HepG2 (cell line): ENCODE results near the gene UBP1. TPM values are rescaled to one million over a fixed set of nuclear protein-coding genes. Genes with fewer than 3 reads are reported as not detected.

Source experiments
- ASH2L ChIP-seq: fragments of 300-600, 200-600 bp; sonication (generic); IDR thresholded peaks from 2 replicates; pipeline ENCODE4 v1.7.0; 2017; ENCODE audit warnings: low read depth, mild to moderate bottlenecking, moderate library complexity, mixed read lengths, low read length; ENCODE audit not compliant: insufficient read length
- ERF ChIP-seq: IDR thresholded peaks from 2 replicates; pipeline ENCODE4 v1.6.1; 2018; ENCODE audit warnings: missing biosample characterization, missing genetic modification reagents
- GATAD1 ChIP-seq: IDR thresholded peaks from 2 replicates; pipeline ENCODE4 v1.6.1; 2016; ENCODE audit warnings: missing genetic modification reagents, missing compliant biosample characterization
- PHF5A ChIP-seq: IDR thresholded peaks from one replicate; pipeline ENCODE4 v1.6.1; 2018; ENCODE audit warnings: low read depth, missing genetic modification reagents; ENCODE audit not compliant: unreplicated experiment
- SRSF9 ChIP-seq: fragments of 200-400 bp; formaldehyde crosslinking; IDR thresholded peaks from 2 replicates; pipeline ENCODE4 v1.6.1; 2018; ENCODE audit warnings: borderline replicate concordance, mild to moderate bottlenecking, low read depth, low read length; ENCODE audit not compliant: insufficient read depth, poor library complexity, severe bottlenecking
- THYN1 ChIP-seq: sonication (generic); formaldehyde crosslinking; IDR thresholded peaks from 2 replicates; pipeline ENCODE4 v1.8.1; 2023; ENCODE audit warnings: low read depth, mild to moderate bottlenecking, moderate library complexity, missing genetic modification reagents, borderline replicate concordance
- ZFP1 ChIP-seq: IDR thresholded peaks from 2 replicates; pipeline ENCODE4 v1.6.1; 2016
- ZNF180 ChIP-seq: sonication (generic); formaldehyde crosslinking; IDR thresholded peaks from 2 replicates; pipeline ENCODE4 v1.4.0; 2020; ENCODE audit warnings: low read depth, missing genetic modification reagents, borderline replicate concordance
- ZNF234 ChIP-seq: sonication (generic); formaldehyde crosslinking; conservative IDR thresholded peaks from 2 replicates; pipeline ENCODE4 v1.5.1; 2020; ENCODE audit warnings: mild to moderate bottlenecking, missing genetic modification reagents
- ZNF331 ChIP-seq: sonication (generic); formaldehyde crosslinking; IDR thresholded peaks from 2 replicates; pipeline ENCODE4 v1.4.0; 2020; ENCODE audit warnings: missing genetic modification reagents
- ZNF510 ChIP-seq: sonication (generic); formaldehyde crosslinking; IDR thresholded peaks from 2 replicates; pipeline ENCODE4 v1.4.0; 2020; ENCODE audit warnings: low read depth, mild to moderate bottlenecking, missing genetic modification reagents
- polyA plus RNA-seq, 8 experiments: library from polyadenylated mRNA; depleted of rRNA in 3 of 8; stranded (reverse) in 7 of 8; unstranded in 1 of 8; fragments of >200 nt; fragmentation: Illumina TruSeq in 4 of 8; extraction: Trizol in 4 of 8; gene quantifications; 2 replicates each; pipeline versions ENCODE4 v1.2.1 to v1.2.3, GENCODE V29; 2011 to 2016; ENCODE audit warnings: low read depth in 4 of 8, missing spikeins in 1 of 8, mixed read lengths in 1 of 8; ENCODE audit not compliant: insufficient read depth in 1 of 8
- total RNA-seq, 5 experiments: library from RNA; depleted of rRNA; stranded (reverse); fragments of >200 nt; fragmentation: Illumina TruSeq; extraction: Trizol; gene quantifications; 2 replicates each; pipeline ENCODE4 v1.2.3, GENCODE V29; 2016; ENCODE audit warnings: low read depth in 1 of 5
- TF ChIP-seq, protein P1 (sequence below): sonication (generic); formaldehyde crosslinking; IDR thresholded peaks from 2 replicates; pipeline ENCODE4 v1.4.0; 2020; ENCODE audit warnings: missing genetic modification reagents, borderline replicate concordance
- TF ChIP-seq, protein P2 (sequence below): sonication (generic); formaldehyde crosslinking; IDR thresholded peaks from 2 replicates; pipeline ENCODE4 v1.4.0; 2020; ENCODE audit warnings: missing genetic modification reagents
- TF ChIP-seq, protein P3 (sequence below): sonication (generic); formaldehyde crosslinking; IDR thresholded peaks from 2 replicates; pipeline ENCODE4 v1.9.0; 2021; ENCODE audit warnings: missing genetic modification reagents, borderline replicate concordance
- TF ChIP-seq, protein P4 (sequence below): sonication (generic); formaldehyde crosslinking; IDR thresholded peaks from 2 replicates; pipeline ENCODE4 v1.5.1; 2020; ENCODE audit warnings: missing genetic modification reagents, mild to moderate bottlenecking, borderline replicate concordance

The UBP1 gene
- total and polyA plus RNA-seq, 2 of the 13 experiments (the other 11 are each of a cell fraction or from before 2014, with no cell fraction given) = 48.3 to 79.9 TPM

DNA sequence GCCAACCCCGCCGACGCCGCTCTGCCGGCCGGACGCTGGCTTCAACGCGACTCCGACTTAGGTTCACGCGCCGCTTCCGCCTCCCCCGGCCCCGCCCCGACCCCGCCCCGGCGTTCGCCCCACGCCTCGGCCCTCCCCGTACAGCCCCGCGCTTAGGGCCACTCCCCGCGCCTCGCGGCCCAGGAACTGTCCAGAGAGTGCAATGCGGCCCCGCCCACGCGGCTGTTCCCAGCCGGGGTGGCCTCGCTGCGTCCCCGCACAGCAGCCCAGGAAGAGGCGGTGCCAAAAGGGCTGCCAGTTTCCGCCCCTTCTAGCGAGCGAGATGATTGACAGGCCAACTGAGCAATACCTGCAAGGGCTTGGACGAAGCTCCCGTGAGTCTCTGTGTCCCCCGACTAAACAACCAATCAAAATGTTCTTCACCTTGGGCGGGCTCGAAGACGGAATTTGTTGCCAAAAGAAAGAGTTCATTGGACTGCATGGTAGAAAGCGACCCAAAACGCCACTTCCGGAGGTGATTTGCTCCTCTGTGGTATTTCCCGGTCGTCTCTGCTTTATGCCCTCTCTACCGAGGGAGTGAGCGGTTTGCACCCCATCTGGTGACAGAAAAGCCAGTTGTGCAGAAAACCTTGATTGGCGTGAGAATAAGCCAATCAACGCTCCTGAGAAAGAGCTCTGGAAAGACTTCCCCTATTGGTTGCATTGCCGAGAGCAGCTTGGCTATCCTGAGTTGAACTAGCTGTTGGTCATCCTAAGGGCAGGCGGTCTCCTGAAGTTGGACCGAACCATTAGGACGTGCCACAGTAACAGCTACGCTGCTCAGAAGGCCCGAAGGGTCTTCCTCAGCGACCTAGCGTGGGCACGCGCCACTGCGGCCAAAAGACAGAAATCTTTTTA is at the start of gene UBP1 (continued):
- TF ChIP-seq THYN1 (no peak), PHF5A (no peak), SRSF9 (no peak), GATAD1 (CRISPR knock-in tag) (peak; percentile 79), ZNF331 (CRISPR knock-in tag) (peak; percentile 51; the same call in 1 of the 2 replicates), ASH2L (peak; percentile 88), ZFP1 (no peak), ZNF234 (no peak), ZNF180 (no peak), ERF (CRISPR knock-in tag) (no peak; the same call in 1 of the 2 replicates), ZNF510 (CRISPR knock-in tag) (no peak)
- TF ChIP-seq, protein P1, sequence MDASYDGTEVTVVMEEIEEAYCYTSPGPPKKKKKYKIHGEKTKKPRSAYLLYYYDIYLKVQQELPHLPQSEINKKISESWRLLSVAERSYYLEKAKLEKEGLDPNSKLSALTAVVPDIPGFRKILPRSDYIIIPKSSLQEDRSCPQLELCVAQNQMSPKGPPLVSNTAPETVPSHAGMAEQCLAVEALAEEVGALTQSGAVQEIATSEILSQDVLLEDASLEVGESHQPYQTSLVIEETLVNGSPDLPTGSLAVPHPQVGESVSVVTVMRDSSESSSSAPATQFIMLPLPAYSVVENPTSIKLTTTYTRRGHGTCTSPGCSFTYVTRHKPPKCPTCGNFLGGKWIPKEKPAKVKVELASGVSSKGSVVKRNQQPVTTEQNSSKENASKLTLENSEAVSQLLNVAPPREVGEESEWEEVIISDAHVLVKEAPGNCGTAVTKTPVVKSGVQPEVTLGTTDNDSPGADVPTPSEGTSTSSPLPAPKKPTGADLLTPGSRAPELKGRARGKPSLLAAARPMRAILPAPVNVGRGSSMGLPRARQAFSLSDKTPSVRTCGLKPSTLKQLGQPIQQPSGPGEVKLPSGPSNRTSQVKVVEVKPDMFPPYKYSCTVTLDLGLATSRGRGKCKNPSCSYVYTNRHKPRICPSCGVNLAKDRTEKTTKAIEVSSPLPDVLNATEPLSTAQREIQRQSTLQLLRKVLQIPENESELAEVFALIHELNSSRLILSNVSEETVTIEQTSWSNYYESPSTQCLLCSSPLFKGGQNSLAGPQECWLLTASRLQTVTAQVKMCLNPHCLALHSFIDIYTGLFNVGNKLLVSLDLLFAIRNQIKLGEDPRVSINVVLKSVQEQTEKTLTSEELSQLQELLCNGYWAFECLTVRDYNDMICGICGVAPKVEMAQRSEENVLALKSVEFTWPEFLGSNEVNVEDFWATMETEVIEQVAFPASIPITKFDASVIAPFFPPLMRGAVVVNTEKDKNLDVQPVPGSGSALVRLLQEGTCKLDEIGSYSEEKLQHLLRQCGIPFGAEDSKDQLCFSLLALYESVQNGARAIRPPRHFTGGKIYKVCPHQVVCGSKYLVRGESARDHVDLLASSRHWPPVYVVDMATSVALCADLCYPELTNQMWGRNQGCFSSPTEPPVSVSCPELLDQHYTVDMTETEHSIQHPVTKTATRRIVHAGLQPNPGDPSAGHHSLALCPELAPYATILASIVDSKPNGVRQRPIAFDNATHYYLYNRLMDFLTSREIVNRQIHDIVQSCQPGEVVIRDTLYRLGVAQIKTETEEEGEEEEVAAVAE (CRISPR knock-in tag) = peak; percentile 6; the same call in 1 of the 2 replicates
- TF ChIP-seq, protein P2, sequence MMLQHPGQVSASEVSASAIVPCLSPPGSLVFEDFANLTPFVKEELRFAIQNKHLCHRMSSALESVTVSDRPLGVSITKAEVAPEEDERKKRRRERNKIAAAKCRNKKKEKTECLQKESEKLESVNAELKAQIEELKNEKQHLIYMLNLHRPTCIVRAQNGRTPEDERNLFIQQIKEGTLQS (CRISPR knock-in tag) = no peak
- TF ChIP-seq, protein P3, sequence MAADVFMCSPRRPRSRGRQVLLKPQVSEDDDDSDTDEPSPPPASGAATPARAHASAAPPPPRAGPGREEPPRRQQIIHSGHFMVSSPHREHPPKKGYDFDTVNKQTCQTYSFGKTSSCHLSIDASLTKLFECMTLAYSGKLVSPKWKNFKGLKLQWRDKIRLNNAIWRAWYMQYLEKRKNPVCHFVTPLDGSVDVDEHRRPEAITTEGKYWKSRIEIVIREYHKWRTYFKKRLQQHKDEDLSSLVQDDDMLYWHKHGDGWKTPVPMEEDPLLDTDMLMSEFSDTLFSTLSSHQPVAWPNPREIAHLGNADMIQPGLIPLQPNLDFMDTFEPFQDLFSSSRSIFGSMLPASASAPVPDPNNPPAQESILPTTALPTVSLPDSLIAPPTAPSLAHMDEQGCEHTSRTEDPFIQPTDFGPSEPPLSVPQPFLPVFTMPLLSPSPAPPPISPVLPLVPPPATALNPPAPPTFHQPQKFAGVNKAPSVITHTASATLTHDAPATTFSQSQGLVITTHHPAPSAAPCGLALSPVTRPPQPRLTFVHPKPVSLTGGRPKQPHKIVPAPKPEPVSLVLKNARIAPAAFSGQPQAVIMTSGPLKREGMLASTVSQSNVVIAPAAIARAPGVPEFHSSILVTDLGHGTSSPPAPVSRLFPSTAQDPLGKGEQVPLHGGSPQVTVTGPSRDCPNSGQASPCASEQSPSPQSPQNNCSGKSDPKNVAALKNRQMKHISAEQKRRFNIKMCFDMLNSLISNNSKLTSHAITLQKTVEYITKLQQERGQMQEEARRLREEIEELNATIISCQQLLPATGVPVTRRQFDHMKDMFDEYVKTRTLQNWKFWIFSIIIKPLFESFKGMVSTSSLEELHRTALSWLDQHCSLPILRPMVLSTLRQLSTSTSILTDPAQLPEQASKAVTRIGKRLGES (CRISPR knock-in tag) = no peak
- TF ChIP-seq, protein P4, sequence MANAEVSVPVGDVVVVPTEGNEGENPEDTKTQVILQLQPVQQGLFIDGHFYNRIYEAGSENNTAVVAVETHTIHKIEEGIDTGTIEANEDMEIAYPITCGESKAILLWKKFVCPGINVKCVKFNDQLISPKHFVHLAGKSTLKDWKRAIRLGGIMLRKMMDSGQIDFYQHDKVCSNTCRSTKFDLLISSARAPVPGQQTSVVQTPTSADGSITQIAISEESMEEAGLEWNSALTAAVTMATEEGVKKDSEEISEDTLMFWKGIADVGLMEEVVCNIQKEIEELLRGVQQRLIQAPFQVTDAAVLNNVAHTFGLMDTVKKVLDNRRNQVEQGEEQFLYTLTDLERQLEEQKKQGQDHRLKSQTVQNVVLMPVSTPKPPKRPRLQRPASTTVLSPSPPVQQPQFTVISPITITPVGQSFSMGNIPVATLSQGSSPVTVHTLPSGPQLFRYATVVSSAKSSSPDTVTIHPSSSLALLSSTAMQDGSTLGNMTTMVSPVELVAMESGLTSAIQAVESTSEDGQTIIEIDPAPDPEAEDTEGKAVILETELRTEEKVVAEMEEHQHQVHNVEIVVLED (CRISPR knock-in tag) = peak; percentile 76
